Measurements from ENCODE around the gene CALD1. TPM values are rescaled to one million over a fixed set of nuclear protein-coding genes. Genes with fewer than 3 reads are reported as not detected.

The CALD1 gene
- polyA plus RNA-seq, 1 donor, result 236 TPM

DNA sequence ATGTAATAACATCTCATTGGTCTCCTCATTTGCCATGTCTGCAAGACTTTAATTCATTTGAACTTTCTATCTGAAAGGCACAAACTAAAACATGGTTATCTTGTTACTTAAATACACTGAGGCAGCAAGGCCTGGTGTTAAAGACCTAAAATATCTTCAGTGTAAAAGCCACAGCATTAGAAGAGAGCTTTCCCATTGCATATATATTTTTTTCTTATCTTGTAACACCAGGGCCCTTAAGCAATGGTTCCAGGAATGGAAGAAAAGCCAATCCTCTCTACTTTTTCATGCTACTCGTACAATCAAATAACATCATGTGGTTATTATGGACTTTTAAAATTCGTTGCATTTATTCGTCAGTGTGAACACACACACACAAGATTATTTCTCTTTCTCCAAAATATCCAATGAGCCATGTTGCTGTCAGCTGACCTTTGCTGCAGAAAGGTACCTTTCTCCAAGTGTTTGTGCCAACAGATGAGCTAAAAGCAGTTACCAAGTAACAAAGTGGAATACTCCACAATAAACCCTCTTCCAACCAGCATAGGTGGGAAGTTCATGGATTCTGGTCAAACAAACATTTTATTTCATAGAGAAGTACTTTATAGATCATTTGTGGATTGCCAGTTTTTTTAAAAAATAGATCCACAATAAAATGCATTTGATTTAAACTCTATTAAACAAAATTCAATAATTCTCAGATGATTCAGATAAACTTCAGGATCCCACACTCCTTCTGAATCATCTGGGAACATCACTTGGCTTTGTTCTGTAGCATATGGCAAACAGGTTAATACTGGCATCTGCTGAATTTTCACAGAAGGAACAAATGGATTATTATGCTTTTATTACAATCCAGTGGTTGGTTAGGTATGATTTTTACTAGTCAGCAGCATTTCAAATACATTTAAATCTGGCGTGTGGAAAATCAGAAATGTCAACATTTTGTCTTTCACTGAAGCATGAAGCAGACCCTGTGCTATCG is 143.6 kb downstream of the CALD1 start:
- no peak for DNase-seq

DNA sequence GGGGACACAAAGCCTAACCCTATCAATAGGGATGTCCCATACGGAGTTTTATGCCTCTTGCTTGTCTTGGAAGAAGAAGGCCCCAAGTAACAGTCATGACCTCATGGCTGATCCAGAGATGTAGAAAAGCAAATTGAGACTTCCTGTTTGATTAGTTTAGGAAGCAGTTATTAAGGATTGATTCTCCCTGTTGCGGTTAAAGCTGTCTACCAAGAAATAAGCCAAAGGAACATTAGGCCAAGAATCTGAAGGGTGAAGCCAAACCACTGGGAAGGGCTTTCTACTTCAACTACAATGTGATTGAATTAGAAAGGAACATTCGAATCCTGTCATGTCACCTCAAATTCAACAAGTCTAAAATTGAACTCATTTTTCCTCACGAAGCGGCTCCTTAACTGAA is 146.3 kb downstream of the CALD1 start:
- no peak for DNase-seq

GRCh38 chr7:134926396-134926795 is 147.0 kb downstream of the CALD1 start:
- no peak for DNase-seq

DNA sequence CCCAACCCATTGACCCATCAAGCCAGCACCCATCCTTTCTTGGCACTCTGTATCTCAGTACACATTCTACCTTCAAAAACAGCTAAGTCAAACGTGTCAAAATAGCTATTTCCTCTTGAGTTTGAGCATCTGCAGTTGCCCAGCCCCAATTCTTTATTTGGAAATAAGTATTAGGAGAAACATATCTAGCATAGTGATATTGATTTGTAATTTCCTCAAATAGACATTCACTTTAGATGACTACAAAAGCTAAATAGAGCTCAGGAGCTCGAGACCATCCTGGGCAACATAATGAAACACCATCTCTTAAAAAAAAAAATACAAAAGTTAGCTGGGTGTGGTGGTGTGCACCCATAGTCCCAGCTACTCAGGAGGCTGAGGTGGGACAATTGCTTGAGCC is 147.6 kb downstream of the CALD1 start:
- no peak for DNase-seq

- no peak for DNase-seq
Observed at GRCh38 chr7:134927723-134928122, 148.3 kb downstream of the CALD1 start.

DNA sequence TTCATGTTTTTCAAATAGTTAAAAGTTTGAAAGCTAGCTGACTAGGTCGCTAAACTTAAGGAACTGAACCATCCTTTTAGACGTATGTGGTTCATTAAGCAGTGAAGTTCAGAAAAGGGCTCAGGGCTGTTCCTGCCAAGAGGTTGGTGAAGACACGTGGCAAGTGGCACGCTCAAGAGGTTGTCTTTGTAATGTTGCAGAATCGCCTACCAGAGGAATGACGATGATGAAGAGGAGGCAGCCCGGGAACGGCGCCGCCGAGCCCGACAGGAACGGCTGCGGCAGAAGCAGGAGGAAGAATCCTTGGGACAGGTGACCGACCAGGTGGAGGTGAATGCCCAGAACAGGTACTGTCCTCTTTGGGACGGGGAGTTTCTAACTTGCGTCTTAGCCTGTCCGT is 149.1 kb downstream of the CALD1 start:
- no peak for DNase-seq

GRCh38 chr7:134931487-134931886 is 152.1 kb downstream of the CALD1 start:
- DNase-seq, result no peak

DNA sequence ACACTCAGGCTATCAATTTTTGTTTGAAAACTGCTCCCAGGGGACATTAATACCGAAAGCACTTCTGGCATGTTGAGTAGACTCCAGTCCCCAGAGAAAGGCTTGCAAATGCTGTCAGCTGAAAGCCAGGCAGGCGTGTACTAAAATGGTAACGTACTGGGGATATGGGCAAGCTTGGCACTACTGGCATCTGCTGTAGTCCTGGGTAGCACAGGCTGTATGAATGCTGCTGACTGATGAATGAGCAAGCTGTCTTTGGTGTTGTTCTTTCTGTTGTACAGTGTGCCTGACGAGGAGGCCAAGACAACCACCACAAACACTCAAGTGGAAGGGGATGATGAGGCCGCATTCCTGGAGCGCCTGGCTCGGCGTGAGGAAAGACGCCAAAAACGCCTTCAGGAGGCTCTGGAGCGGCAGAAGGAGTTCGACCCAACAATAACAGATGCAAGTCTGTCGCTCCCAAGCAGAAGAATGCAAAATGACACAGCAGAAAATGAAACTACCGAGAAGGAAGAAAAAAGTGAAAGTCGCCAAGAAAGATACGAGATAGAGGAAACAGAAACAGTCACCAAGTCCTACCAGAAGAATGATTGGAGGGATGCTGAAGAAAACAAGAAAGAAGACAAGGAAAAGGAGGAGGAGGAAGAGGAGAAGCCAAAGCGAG is 153.4 kb downstream of the CALD1 start:
- no peak for DNase-seq

- DNase-seq, result no peak
Observed at GRCh38 chr7:134933460-134934068, 154.1 kb downstream of the CALD1 start.

DNA sequence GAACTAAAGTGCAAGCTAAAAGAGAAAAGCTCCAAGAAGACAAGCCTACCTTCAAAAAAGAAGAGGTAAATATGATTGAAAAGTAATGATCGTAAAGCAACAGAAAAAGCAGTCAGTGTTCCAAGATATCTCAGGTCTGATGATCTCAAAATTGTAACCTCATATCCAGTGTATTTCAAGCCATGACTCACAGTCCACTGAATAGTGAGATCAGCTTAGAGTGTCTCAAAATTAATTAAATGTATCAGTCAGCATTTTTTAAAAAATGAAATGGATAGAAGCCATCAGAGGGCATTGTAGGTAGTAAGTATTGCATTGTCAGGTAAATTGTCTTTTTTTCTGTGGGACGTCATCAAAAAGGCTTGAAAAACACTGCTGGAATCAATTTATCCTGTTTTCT is 156.3 kb downstream of the CALD1 start:
- DNase-seq, result no peak

DNA sequence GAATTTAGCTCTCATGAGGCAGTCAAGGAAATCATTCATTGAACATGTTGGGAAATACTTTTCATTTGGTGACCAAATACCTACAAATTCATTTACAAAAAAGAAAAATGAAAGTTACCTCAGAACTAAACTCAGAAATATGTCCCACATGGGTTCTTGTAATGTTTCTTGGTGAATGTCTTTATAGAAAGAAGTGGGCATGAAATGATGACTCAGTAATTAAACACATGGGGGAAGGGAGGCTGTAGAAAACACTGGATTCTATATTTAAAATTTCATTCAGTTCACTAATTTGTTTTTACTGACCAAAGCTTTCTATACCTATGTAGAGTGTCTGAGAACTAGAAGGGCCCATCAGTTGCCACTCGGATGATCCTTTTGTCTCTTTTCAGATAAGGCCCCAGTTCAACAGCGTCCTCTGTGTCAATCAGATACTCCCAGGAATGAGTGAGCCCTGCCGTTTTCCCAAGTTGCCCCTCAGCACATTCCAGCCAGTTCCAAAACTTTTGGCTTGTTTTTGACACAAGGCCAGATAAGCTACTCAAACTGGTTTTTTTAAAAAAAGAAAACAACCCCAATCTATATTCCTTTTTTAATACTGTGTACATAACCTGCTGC is 157.6 kb downstream of the CALD1 start:
- DNase-seq, result no peak

GRCh38 chr7:134938141-134938540 is 158.7 kb downstream of the CALD1 start:
- no peak for DNase-seq

- DNase-seq, result no peak
Observed at GRCh38 chr7:134939136-134939535, 159.7 kb downstream of the CALD1 start.

DNA sequence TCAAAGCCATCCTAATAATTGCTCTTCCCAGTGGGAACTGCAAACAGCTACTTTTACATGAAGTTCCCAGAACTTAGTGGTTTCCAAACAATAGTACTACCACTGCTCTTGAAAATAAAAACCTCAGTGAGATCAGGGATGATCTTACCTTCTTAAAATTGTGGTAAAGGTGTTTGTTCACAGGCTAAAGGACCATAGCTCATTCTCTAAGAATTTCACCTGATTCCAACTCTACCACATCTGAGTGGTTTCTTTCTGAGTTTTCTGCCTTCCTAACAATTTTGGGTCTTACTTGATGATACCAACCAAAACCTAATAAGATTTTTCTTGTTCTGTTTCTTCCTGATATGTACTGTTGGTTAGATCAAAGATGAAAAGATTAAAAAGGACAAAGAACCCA is 161.3 kb downstream of the CALD1 start:
- no peak for DNase-seq

- no peak for DNase-seq
Observed at GRCh38 chr7:134941185-134941900, 161.9 kb downstream of the CALD1 start.

DNA sequence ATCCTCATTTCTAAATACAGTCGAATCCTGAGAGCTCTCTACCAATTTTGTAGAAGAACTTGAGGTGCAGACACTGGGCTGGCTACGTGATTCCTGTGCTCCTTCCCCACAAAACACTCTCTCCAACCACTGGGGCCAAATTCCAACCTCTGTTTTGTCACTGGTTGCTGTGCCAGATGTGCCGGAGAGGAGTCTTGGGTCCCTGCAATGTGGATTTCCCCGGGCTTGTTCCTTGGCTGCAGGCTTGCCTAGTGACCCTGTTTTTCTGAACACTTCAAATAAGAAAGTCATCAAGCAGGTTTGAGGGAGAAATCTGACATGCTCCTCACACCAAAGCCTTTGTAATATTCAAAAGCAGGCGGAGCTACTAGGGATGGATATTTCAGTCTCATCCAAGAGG is 162.5 kb downstream of the CALD1 start:
- DNase-seq, result no peak

GRCh38 chr7:134942690-134943466 is 163.4 kb downstream of the CALD1 start:
- no peak for DNase-seq

DNA sequence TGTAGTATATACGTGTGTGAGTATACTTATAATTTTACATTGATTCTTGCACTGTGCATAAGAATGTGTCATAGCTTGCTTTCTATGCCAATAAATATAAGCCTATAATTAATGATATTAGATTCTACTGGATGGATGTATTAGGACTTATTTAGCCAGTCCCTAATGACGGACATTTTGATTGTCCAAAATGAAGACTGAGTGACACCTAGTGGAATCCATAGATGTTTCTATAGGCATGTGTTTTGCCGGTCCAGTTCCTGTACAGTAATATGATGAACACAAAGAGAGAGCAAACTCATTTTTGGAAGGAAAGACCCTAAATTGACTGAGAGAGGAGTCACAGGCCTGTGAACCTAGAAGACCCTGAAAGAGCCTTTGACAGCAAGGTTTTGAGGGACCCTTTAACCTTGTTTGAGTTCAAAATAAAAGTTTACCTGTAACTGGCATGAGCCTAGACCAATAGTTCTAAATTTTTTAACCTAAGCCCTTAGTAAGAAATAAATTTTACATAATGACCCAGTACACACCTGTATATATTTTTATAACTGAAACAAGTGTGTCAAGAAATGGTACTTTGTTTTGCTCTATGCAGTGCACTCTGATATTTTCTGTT is 164.5 kb downstream of the CALD1 start:
- no peak for DNase-seq

- DNase-seq, result no peak
Observed at GRCh38 chr7:134945691-134946090, 166.3 kb downstream of the CALD1 start.

DNA sequence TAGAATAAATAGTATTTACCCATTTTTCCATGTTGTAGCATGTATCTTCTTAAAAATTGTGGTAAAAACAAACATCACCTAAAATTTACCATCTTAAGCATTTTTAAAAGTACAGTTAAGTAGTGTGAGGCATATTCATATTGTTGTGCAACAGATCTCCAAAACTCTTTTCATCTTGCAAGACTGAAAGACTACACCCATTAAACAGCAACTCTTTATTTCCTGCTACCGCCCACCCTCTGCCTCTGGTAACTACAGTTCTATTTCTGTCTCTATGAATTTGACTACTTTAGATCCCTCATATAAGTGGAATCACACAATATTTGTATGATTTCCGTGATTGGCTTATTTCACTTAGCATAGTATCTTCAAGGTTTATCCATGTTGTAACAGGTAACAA is 166.8 kb downstream of the CALD1 start:
- DNase-seq, result no peak

DNA sequence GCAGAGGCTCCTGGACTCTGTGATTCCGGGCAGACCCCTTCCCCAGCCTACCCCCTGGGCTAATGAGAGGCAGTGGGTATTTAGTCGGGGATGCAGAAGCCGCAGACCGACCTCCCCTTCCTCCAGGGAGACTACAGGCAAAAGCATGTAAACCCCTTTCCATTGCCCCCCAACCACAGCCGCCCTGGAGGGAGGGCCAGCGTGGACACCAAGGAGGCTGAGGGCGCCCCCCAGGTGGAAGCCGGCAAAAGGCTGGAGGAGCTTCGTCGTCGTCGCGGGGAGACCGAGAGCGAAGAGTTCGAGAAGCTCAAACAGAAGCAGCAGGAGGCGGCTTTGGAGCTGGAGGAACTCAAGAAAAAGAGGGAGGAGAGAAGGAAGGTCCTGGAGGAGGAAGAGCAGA is 167.9 kb downstream of the CALD1 start:
- DNase-seq, result no peak

Measured in left kidney (tissue), 2 donors.